ENCODE data around the gene TPST1.

TPST1 gene

DNA sequence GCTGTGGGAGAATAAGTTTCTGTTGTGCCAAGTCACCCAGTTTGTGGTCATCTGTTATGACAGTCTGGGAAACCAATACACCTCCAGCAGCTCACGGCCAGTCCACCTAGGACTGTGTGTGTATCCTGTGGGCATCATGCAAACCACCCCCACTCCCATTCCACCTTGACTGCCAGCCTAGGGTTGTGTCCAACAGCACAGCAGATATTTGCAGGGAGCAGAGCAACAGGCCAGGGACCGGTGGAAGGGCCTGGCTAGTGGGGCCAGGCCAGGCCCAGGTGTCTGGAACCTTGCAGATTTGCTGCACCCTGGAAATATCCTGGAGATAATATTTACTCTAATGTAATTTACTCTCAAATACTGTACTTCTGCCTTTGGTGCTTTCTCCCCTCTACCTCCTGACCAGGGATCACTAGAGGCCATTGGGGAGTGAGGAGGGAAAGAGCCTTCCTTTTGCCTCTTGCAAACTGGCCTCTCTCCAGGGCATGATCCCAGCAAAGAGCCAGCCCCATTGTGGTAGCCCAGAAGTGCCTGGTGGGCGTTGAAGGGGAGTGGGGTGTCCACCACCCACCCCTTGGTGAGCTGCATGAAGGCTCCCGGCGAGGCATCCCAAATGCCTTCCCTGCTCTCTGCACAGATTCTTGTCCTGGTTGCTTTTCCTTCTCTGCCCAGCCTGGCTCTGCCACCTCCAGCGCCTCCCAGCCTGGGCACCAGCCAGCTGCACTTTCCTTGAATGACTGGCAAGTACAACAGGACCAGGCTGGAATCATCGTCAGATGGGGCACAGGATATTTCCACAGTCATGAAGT, 15.2 kb upstream of the TPST1 start:
- TF ChIP-seq, protein P1, sequence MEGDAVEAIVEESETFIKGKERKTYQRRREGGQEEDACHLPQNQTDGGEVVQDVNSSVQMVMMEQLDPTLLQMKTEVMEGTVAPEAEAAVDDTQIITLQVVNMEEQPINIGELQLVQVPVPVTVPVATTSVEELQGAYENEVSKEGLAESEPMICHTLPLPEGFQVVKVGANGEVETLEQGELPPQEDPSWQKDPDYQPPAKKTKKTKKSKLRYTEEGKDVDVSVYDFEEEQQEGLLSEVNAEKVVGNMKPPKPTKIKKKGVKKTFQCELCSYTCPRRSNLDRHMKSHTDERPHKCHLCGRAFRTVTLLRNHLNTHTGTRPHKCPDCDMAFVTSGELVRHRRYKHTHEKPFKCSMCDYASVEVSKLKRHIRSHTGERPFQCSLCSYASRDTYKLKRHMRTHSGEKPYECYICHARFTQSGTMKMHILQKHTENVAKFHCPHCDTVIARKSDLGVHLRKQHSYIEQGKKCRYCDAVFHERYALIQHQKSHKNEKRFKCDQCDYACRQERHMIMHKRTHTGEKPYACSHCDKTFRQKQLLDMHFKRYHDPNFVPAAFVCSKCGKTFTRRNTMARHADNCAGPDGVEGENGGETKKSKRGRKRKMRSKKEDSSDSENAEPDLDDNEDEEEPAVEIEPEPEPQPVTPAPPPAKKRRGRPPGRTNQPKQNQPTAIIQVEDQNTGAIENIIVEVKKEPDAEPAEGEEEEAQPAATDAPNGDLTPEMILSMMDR (IDR thresholded peaks at IDR 0.05; ENCODE audit: insufficient read depth, missing control alignments): no peak
- FAIRE-seq (no peak), DNase-seq (ENCODE audit: insufficient read length, low spot score) (no peak)

DNA sequence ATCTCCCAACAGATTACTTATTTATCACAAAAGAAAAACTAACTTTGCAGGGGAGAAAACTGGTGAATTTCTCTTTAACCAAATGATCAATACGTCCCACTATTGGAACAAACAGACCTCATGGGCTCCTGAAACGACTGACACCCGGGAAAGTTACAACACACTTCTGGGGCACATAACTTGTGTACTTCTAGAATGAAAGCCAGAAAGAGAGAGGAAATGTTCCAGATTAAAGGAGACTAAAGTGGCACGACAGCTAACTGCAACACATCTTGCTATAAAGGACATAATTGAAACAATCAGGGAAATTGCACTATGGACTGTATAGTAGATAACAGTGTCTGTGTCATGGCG, 14.7 kb upstream of the TPST1 start:
- no peak for DNase-seq (ENCODE audit: insufficient read length, low spot score)
- TF ChIP-seq, protein P1 (IDR thresholded peaks at IDR 0.05; ENCODE audit: insufficient read depth, missing control alignments): no peak
- FAIRE-seq: no peak

DNA sequence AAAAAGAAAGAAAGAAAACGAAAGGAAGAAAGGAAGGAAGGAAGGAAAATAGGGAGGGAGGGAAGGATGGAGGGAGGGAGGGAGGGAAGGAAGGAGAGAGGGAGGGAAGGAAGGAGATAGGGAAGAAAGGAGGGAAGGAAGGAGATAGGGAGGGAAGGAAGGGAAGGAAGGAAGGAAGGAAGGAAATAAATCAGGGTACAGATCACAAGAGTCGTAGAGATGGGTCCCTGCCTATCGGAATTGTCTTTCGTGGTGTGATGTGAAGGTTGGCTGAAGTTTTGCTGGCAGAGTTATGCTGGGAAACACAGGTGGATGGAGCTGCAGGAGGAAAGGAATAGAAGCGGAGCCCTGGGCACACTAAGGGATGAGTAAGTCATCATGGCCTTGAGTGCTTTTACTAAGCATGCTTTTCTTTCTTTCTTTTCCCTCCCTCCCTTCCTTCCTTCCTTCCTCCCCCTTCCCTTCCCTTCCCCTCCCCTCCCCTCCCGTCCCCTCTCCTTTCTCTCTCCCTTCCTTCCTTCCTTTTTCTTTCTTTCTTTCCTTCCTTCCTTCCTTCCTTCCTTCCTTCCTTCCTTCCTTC, 11.9 kb upstream of the TPST1 start:
- TF ChIP-seq, protein P1 (IDR thresholded peaks at IDR 0.05; ENCODE audit: insufficient read depth, missing control alignments): no peak
- DNase-seq (ENCODE audit: insufficient read length, low spot score) (no peak), FAIRE-seq (no peak)

DNA sequence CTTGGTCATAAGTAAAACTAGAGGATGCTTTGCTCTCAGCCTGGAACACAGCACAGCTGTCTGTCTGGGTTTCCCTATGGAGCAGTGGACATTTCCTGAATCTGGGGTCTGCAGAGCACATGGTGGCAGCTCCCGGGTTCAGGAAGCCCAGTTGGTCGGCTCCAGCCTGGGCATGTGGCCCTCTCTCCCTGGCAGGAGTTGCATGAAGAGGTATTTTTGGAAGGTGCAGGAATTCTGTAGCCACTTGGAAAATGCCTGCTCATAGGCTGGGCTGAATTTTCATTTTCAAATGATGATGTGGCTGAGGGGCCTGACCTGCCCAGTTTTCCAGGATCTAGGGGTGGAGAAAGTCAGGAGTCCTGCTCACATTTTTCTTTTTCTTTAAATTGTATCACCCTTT, 6.7 kb upstream of the TPST1 start:
- TF ChIP-seq, protein P1 (IDR thresholded peaks at IDR 0.05; ENCODE audit: insufficient read depth, missing control alignments): no peak
- FAIRE-seq: no peak
- DNase-seq (ENCODE audit: insufficient read length, low spot score): no peak

DNA sequence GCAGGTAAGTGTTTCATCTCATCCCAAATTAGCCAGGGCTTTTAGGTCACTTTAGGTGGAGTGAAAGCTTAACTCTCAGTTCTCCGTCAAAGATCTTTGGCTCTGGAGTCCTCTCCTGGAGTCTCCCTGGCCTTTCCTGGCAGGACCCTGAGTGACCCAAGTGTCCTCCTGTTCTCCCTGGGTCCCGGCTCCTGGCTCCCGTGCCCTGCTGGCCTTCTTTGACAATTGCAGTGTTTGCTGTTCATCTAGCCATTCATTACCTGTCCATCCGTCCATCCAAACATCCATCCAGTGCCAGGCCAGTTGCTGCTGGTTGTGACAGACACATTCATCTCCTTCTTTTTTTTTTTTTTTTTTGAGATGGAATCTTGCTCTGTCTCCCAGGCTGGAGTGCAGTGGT, 6.2 kb upstream of the TPST1 start:
- TF ChIP-seq, protein P1 (IDR thresholded peaks at IDR 0.05; ENCODE audit: insufficient read depth, missing control alignments): no peak
- FAIRE-seq (no peak), DNase-seq (ENCODE audit: insufficient read length, low spot score) (no peak)

DNA sequence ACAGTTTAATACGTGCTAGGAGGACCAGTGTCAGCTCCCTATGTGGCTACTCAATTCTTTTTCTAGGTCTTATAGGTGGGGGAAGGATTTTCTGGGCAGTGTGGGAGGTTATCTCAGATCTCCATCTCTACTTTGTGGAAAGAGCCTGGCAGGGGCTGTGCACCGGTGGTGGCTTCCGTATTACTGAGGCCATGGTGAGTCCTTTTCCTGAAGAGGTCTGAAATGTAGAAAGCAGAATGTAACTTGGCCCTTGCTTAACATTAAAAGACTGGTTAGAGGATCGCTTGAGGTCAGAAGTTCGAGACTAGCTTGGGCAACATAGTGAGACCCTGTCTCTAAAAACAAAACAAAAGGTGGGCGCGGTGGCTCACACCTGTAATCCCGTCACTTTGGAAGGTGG, 2.7 kb upstream of the TPST1 start:
- DNase-seq (ENCODE audit: insufficient read length, low spot score) (no peak), FAIRE-seq (no peak)
- TF ChIP-seq, protein P1 (IDR thresholded peaks at IDR 0.05; ENCODE audit: insufficient read depth, missing control alignments): no peak

DNA sequence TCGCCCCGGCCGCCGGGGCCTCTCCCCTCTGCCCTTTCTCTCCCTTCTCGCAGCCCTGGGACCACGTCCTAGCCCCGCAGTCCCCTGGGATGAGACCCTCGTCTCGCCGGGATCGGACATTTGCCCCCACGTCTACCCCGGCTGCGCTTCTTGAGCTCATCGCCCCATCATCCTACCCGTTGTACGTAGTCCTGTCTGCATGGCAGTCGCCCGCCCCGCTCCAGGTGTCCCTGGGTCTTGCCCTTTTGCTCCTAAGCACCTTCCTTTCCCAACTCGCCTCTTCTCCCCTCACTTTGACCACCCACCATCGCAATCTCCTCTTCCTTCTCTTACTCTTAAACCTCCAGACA, 582 bp downstream of the TPST1 start:
- FAIRE-seq: no peak
- TF ChIP-seq, protein P1 (IDR thresholded peaks at IDR 0.05; ENCODE audit: insufficient read depth, missing control alignments): no peak
- no peak for DNase-seq (ENCODE audit: insufficient read length, low spot score)
